Activated T-helper 1 cell treated with anti-CD3 and anti-CD28 coated beads, Interleukin-12 subunit alpha, Interleukin-12 subunit beta, Interleukin-2, Interleukin-4 antibody, amounts not matched to agents 30 ng/mL and 10 ng/mL and 1 ng/mL, durations not matched to agents 14 hours and 24 hours and 36 hours (primary cell): ENCODE measurements around the gene CYTL1. TPM values are rescaled to one million over a fixed set of nuclear protein-coding genes. Genes with fewer than 3 reads are reported as not detected.
"Not testable (repeated sequence)": the region's sequence is repeated elsewhere in the genome, so short reads cannot be mapped to it uniquely, and the experiment has no call there.

Experiments used
- DNase-seq: peaks from one replicate; pipeline ENCODE4 v3.0.0; 2021; ENCODE audit warnings: low spot score
- H3K27ac Mint-ChIP-seq: one replicate; pipeline ENCODE4 v1.8.0; 2021; ENCODE audit warnings: mild to moderate bottlenecking, mixed read lengths
- H3K27me3 Mint-ChIP-seq: one replicate; pipeline ENCODE4 v1.8.0; 2022; ENCODE audit warnings: mild to moderate bottlenecking, moderate library complexity, mixed read lengths; ENCODE audit not compliant: insufficient read depth
- H3K36me3 Mint-ChIP-seq: one replicate; pipeline ENCODE4 v1.8.0; 2021; ENCODE audit warnings: low read depth, mixed read lengths
- H3K4me1 Mint-ChIP-seq: one replicate; pipeline ENCODE4 v1.8.0; 2021; ENCODE audit warnings: low read depth, mixed read lengths
- H3K4me3 Mint-ChIP-seq: one replicate; pipeline ENCODE4 v1.8.0; 2021; ENCODE audit warnings: mild to moderate bottlenecking, moderate library complexity, mixed read lengths
- H3K9me3 Mint-ChIP-seq: one replicate; pipeline ENCODE4 v1.8.0; 2021; ENCODE audit warnings: mixed read lengths
- intact Hi-C: fragments of 100-400 bp; cut with micrococcal nuclease; formaldehyde crosslinking; loops from one replicate; pipeline ENCODE4 v1.15.1; 2024
- total RNA-seq: library from RNA; stranded (reverse); gene quantifications from 2 replicates; pipeline ENCODE4 v1.2.3, GENCODE V29; 2022

The CYTL1 gene
- total RNA-seq, 1 donor from 2014 or later, result not detected

- DNase-seq, H3K4me1 Mint-ChIP-seq, H3K9me3 Mint-ChIP-seq, H3K4me3 Mint-ChIP-seq, intact Hi-C loops, H3K27me3 Mint-ChIP-seq, H3K27ac Mint-ChIP-seq, H3K36me3 Mint-ChIP-seq: not testable (repeated sequence)
These were observed 12.3 kb downstream of the CYTL1 start for GRCh38 chr4:5006932-5007331.

DNA sequence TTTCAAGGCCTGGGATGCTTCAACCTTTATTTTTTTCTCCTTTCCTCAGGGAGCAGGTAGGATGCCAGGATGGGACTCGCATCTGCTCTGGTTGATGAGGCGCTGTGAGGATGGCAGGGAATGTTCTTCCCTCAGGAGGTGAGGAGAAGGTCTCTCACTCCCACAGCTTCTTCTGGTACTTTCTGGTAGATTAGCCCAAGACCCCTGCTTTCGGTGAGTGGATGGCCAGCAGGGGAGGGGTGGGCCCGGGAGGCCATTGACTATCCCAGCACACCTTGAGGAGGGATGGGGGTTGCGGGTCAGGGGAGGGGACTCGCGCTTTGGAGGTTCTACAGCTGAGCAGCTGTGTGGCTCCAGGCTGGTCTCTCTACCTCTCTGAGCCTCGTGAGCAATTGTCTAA is 14.8 kb downstream of the CYTL1 start:
- Mint-ChIP-seq H3K27ac (no peak overlapping the region), H3K36me3 (no peaks in the 10 kb centered on the region), H3K4me1 (no peaks in the 10 kb centered on the region), H3K4me3 (no peak overlapping the region), H3K9me3 (no peaks in the 10 kb centered on the region), H3K27me3 (peaks cover 4% of the 10 kb centered on the region)
- DNase-seq, result no peak
- intact Hi-C loops, result no loop called here

DNA sequence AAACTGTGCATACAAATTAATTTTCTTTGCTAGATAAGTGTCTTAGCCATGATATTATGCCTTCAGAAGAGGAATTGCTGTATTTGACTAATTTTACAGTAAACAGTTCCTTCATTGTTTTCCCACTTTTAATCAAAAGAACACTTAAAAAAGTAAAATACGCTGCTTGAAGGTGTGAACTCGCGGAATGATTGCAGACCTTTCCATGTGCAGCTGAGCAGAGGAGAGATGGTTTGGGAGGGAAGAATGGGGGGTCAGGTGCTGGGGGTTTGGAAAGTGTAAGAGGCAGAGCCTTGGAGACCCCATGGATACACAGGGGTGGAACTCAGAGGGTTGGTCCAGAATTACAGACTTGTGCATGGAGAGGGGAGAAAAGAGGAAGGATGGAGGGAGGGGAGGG is 15.3 kb downstream of the CYTL1 start:
- H3K27ac Mint-ChIP-seq, result no peak overlapping the region
- H3K4me3 Mint-ChIP-seq, result no peak overlapping the region
- DNase-seq, result no peak
- H3K36me3 Mint-ChIP-seq, result no peaks in the 10 kb centered on the region
- no peaks in the 10 kb centered on the region for H3K9me3 Mint-ChIP-seq
- H3K4me1 Mint-ChIP-seq, result no peaks in the 10 kb centered on the region
- intact Hi-C loops, result no loop called here
- H3K27me3 Mint-ChIP-seq, result peaks cover 4% of the 10 kb centered on the region

DNA sequence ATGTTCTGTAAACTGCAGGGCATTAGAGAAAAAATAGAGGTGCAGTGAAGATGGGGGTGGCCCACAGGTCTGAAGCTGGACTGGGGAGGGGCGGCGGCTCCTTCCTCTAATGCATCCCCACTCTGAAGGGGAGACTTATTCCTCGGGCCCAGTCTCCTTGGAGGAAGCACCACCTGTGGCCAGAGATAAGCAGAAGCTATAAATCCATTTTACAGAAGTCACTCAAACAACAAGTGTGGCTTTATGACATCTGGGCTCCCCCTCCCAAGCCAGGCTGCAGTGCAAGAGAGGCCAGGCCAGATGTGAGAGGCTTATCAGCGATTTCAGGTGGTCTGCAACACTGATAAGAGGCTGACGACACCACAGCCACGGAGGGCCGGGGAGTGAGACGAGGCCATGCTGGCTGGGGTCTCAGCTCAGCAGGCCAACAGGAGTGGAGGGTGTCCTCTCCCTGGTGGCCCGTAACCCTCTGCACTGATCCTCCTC is 15.8 kb downstream of the CYTL1 start:
- peaks cover 4% of the 10 kb centered on the region for H3K27me3 Mint-ChIP-seq
- no peaks in the 10 kb centered on the region for H3K9me3 Mint-ChIP-seq
- no peaks in the 10 kb centered on the region for H3K4me1 Mint-ChIP-seq
- no peak for DNase-seq
- no peak overlapping the region for H3K27ac Mint-ChIP-seq
- H3K36me3 Mint-ChIP-seq, result no peaks in the 10 kb centered on the region
- intact Hi-C loops, result no loop called here
- H3K4me3 Mint-ChIP-seq, result no peak overlapping the region

DNA sequence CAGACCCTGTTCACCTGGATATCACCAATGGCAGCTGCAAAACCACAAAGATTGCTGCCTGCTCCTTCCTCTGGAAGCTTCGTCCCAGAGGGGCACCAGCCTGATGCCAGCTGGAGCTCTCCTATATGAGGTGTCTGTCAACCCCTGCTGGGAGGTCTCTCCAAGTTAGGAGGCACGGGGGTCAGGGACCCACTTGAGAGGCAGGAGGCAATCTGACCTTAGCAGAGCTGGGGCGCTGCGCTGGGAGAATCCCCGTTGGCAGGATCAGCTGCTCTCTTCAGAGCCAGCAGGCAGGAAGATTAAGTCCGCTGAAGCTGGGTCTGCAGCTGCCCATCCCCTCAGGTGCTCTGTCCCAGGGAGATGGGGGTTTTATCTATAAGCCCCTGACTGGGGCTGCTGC is 17.6 kb downstream of the CYTL1 start:
- H3K36me3 Mint-ChIP-seq, H3K4me3 Mint-ChIP-seq, intact Hi-C loops, H3K4me1 Mint-ChIP-seq, H3K9me3 Mint-ChIP-seq, DNase-seq, H3K27ac Mint-ChIP-seq, H3K27me3 Mint-ChIP-seq: not testable (repeated sequence)

DNA sequence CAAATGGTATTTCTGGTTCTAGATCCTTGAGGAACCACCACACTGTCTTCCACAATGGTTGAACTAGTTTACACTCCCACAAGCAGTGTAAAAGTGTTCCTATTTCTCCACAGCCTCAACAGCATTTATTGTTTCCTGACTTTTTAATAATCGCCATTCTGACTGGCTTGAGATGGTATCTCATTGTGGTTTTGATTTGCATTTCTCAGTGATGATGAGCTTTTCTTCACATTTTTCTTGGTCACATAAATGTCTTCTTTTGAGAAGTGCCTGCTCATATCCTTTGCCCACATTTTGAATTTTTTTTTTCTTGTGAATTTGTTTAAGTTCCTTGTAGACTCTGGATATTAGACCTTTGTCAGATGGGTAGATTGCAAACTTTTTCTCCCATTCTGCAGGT is 22.3 kb downstream of the CYTL1 start:
- intact Hi-C loops, H3K27ac Mint-ChIP-seq: not testable (repeated sequence)

GRCh38 chr4:4995908-4996265 is 23.4 kb downstream of the CYTL1 start:
- no peak for DNase-seq
- no peak overlapping the region for H3K27ac Mint-ChIP-seq
- no peaks in the 10 kb centered on the region for H3K9me3 Mint-ChIP-seq
- H3K4me3 Mint-ChIP-seq, result no peak overlapping the region
- H3K4me1 Mint-ChIP-seq, result no peaks in the 10 kb centered on the region
- no peaks in the 10 kb centered on the region for H3K36me3 Mint-ChIP-seq
- peaks cover 9% of the 10 kb centered on the region for H3K27me3 Mint-ChIP-seq
- intact Hi-C loops, result loop anchor here (1.0 kb wide), 2 partner anchors 508 to 817 kb away; no protein-coding TSS in a partner anchor

More for the DNA sequence above, 22.3 kb downstream of the CYTL1 start:
- H3K9me3 Mint-ChIP-seq, H3K27me3 Mint-ChIP-seq, H3K4me1 Mint-ChIP-seq, DNase-seq, H3K36me3 Mint-ChIP-seq, H3K4me3 Mint-ChIP-seq: not testable (repeated sequence)

- H3K27ac Mint-ChIP-seq, result no peak overlapping the region
- peaks cover 6% of the 10 kb centered on the region for H3K27me3 Mint-ChIP-seq
- H3K9me3 Mint-ChIP-seq, result no peaks in the 10 kb centered on the region
- no peaks in the 10 kb centered on the region for H3K36me3 Mint-ChIP-seq
- intact Hi-C loops, result loop anchor here (1.0 kb wide), 2 partner anchors 507 to 818 kb away; no protein-coding TSS in a partner anchor
- H3K4me1 Mint-ChIP-seq, result no peaks in the 10 kb centered on the region
- no peak overlapping the region for H3K4me3 Mint-ChIP-seq
- peak; percentile 9 for DNase-seq
These were observed 24.0 kb downstream of the CYTL1 start for GRCh38 chr4:4995103-4995907.

- H3K27ac Mint-ChIP-seq, result no peak overlapping the region
- peaks cover 5% of the 10 kb centered on the region for H3K27me3 Mint-ChIP-seq
- H3K36me3 Mint-ChIP-seq, result no peaks in the 10 kb centered on the region
- no peak overlapping the region for H3K4me3 Mint-ChIP-seq
- no peaks in the 10 kb centered on the region for H3K9me3 Mint-ChIP-seq
- H3K4me1 Mint-ChIP-seq, result no peaks in the 10 kb centered on the region
- intact Hi-C loops, result loop anchor here (1.0 kb wide), 2 partner anchors 506 to 819 kb away; no protein-coding TSS in a partner anchor
- no peak for DNase-seq
These were observed 24.8 kb downstream of the CYTL1 start for GRCh38 chr4:4994312-4995097.

DNA sequence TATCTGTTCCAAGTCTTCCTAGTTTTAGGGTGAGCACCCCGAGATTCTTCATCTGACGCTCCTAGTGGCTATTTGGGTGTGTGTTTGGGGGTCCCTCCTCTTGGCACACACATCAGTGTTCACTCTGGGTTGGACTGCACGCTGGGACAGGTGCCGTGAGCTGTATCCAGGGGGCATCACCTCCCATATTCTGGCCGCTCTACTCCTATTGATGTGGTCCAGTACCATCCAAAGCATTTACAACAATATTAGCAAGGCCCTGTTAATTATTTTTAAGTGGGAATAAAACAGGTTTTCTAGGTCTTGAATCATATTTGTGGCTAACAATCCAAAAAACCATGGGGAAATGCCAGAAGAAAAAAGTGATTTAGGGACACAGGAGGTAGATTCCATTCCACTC is 26.4 kb downstream of the CYTL1 start:
- peaks cover 5% of the 10 kb centered on the region for H3K27me3 Mint-ChIP-seq
- H3K4me3 Mint-ChIP-seq, result no peak overlapping the region
- H3K36me3 Mint-ChIP-seq, result no peaks in the 10 kb centered on the region
- intact Hi-C loops, result no loop called here
- no peaks in the 10 kb centered on the region for H3K9me3 Mint-ChIP-seq
- no peak overlapping the region for H3K27ac Mint-ChIP-seq
- no peak for DNase-seq
- no peaks in the 10 kb centered on the region for H3K4me1 Mint-ChIP-seq

- DNase-seq, result no peak
- H3K4me1 Mint-ChIP-seq, result no peaks in the 10 kb centered on the region
- no peak overlapping the region for H3K4me3 Mint-ChIP-seq
- no peaks in the 10 kb centered on the region for H3K36me3 Mint-ChIP-seq
- H3K9me3 Mint-ChIP-seq, result no peaks in the 10 kb centered on the region
- intact Hi-C loops, result no loop called here
- no peaks in the 10 kb centered on the region for H3K27me3 Mint-ChIP-seq
- H3K27ac Mint-ChIP-seq, result no peak overlapping the region
These were observed 27.6 kb downstream of the CYTL1 start for GRCh38 chr4:4991541-4992099.

GRCh38 chr4:4990857-4991540 is 28.3 kb downstream of the CYTL1 start:
- Mint-ChIP-seq H3K9me3 (no peaks in the 10 kb centered on the region), H3K4me1 (no peaks in the 10 kb centered on the region), H3K27ac (no peak overlapping the region), H3K4me3 (no peak overlapping the region), H3K36me3 (no peaks in the 10 kb centered on the region), H3K27me3 (no peaks in the 10 kb centered on the region)
- DNase-seq, result no peak
- intact Hi-C loops, result no loop called here
